ENCODE measurements around the gene GSC2. TPM values are rescaled to one million over a fixed set of nuclear protein-coding genes. Genes with fewer than 3 reads are reported as not detected.

Gene GSC2
- total and polyA plus RNA-seq, 2 of the 8 experiments (the other 6 are each of a cell fraction or from before 2014, with no cell fraction given), result 0.17 to 0.48 TPM

GRCh38 chr22:19129871-19130270 lies 20.2 kb downstream of the GSC2 start:
- no peak overlapping the region for H3K4me3 ChIP-seq (ENCODE audit: extremely low read depth in 1 of 4, insufficient read depth in 2 of 4, low read depth in 3 of 4, low read length in 4 of 4)
- peaks cover 0 to 14% (median 3%) of the 10 kb centered on the region in 4 experiments; a peak in 3 of 8 replicates for H3K36me3 ChIP-seq (ENCODE audit: control insufficient read depth in 2 of 4, insufficient read depth in 4 of 4, low read length in 3 of 4)
- 0 out of 7 replicates have a peak, but pooled peaks cover 0 to 2% (median under 1%) of the 10 kb centered on the region in 4 experiments for H3K27me3 ChIP-seq (replicated peaks in 1 of 4; ENCODE audit: control insufficient read depth in 3 of 4, extremely low read depth in 1 of 4, insufficient read depth in 3 of 4, low read length in 3 of 4)
- no peaks in the 10 kb centered on the region for H3K23me2 ChIP-seq (ENCODE audit: low read depth, low read length)
- FAIRE-seq, result no peak
- TF ChIP-seq RFX5 (IDR thresholded peaks at IDR 0.05; ENCODE audit: borderline replicate concordance, low read depth, low read length), result no peak
- TF ChIP-seq CTCF (IDR thresholded peaks at IDR 0.05; ENCODE audit: control extremely low read depth in 1 of 3, insufficient read depth in 1 of 3, low read depth in 1 of 3, low read length in 3 of 3), result no peak
- TF ChIP-seq FOSL1 (IDR thresholded peaks at IDR 0.05; ENCODE audit: insufficient read depth, low read depth, low read length), result no peak
- TF ChIP-seq GTF2F1 (IDR thresholded peaks at IDR 0.05; ENCODE audit: borderline replicate concordance, low read depth, low read length), result no peak
- TF ChIP-seq ASH2L (IDR thresholded peaks at IDR 0.05; ENCODE audit: low read length), result no peak
- no peak for TF ChIP-seq ZNF274 (IDR thresholded peaks at IDR 0.05; ENCODE audit: borderline replicate concordance, extremely low read depth, low read length)
- TF ChIP-seq NRF1 (IDR thresholded peaks at IDR 0.05; ENCODE audit: low read depth, low read length), result no peak
- no peak overlapping the region for H3K27ac ChIP-seq (ENCODE audit: low read depth, low read length)
- no peak overlapping the region for H2BK5ac ChIP-seq (ENCODE audit: low read depth, low read length)
- no peaks in the 10 kb centered on the region for H3K9me3 ChIP-seq (ENCODE audit: insufficient read depth in 2 of 2, low read depth in 1 of 2, low read length in 1 of 2)
- no peak overlapping the region for H3K18ac ChIP-seq (ENCODE audit: extremely low read depth, low read length)
- H2AK5ac ChIP-seq (ENCODE audit: low read depth, low read length), result no peak overlapping the region
- H2BK12ac ChIP-seq (ENCODE audit: low read depth, low read length), result no peak overlapping the region
- H2AFZ ChIP-seq (ENCODE audit: low read length), result no peak overlapping the region
- no peak overlapping the region; the same call in 1 of the 2 replicates for H4K8ac ChIP-seq (ENCODE audit: extremely low read depth, insufficient read depth, low read length)
- H3K4me2 ChIP-seq (ENCODE audit: insufficient read depth in 1 of 2, low read depth in 2 of 2, low read length in 2 of 2), result no peak overlapping the region
- no peak for DNase-seq (ENCODE audit: low read depth in 1 of 2, low spot score in 2 of 2)
- WGBS, 2 experiments (ENCODE audit: extremely low coverage in 1 of 2, insufficient coverage in 1 of 2, insufficient read length in 1 of 2, insufficient replicate concordance in 2 of 2, low coverage in 1 of 2, low lambda C conversion rate in 2 of 2, missing lambda C conversion rate in 1 of 2), result 91% methylated on average over 8 of the region's 8 CpGs; no CpG with 5 or more reads in 1 of the 2 experiments
- H4K91ac ChIP-seq (replicated peaks; ENCODE audit: insufficient read length, low read length), result no peak overlapping the region
- no peak overlapping the region for H3K23ac ChIP-seq (ENCODE audit: insufficient read length)
- H2BK20ac ChIP-seq (ENCODE audit: low read length), result no peak overlapping the region
- H3K56ac ChIP-seq (replicated peaks; ENCODE audit: insufficient read length, low read depth, low read length), result no peak overlapping the region
- H3K4ac ChIP-seq (replicated peaks; ENCODE audit: insufficient read length, low read depth, low read length), result no peak overlapping the region
- H4K5ac ChIP-seq (ENCODE audit: insufficient read length, low read depth, low read length), result no peak overlapping the region
- H2BK120ac ChIP-seq (replicated peaks; ENCODE audit: low read depth, low read length), result no peak overlapping the region
- peaks cover 3 to 4% of the 10 kb centered on the region in 2 experiments for H4K20me1 ChIP-seq (replicated peaks in 1 of 2; ENCODE audit: control insufficient read depth in 1 of 2, insufficient read depth in 2 of 2, low read length in 2 of 2)
- ChIA-PET CTCF (ENCODE audit: partially characterized antibody) (interaction anchor here (0.8 to 1.2 kb wide), 3 partner anchors 11 to 48 kb away, joined by 3 to 5 read pairs (median 3); partner anchors contain the start of gene SLC25A1), POLR2A (ENCODE audit: partially characterized antibody) (interaction anchor here (1.2 to 2.5 kb wide), 3 partner anchors 11 to 15 kb away, joined by 3 to 7 read pairs (median 4); partner anchors contain the start of gene ESS2)
- no peak overlapping the region for H3K9ac ChIP-seq (replicated peaks in 1 of 4; ENCODE audit: extremely low read depth in 1 of 4, low read depth in 3 of 4, low read length in 3 of 4)
- H3K79me1 ChIP-seq (ENCODE audit: low read depth, low read length), result no peaks in the 10 kb centered on the region
- no peak overlapping the region for H3K14ac ChIP-seq (ENCODE audit: insufficient read length)
- H3K79me2 ChIP-seq (ENCODE audit: control insufficient read depth in 1 of 2, insufficient read depth in 2 of 2, low read length in 2 of 2), result no peaks in the 10 kb centered on the region
- H2BK15ac ChIP-seq (ENCODE audit: low read length), result no peak overlapping the region
- H3K4me1 ChIP-seq (replicated peaks in 1 of 4; ENCODE audit: control insufficient read depth in 3 of 4, insufficient read depth in 4 of 4, low read length in 3 of 4), result no peaks in the 10 kb centered on the region

Data from H1 (cell line).